Breast epithelium (tissue), 3 donors: ENCODE measurements around the gene MEIOB.

ENCODE experiments used
- POLR2A ChIP-seq: fragments of 450-650 bp; IDR thresholded peaks from one replicate; pipeline ENCODE4 v1.6.1; 2016; ENCODE audit warnings: antibody characterized with exemption, mild to moderate bottlenecking, moderate library complexity
- POLR2AphosphoS5 ChIP-seq, 3 donors: sonication (generic); formaldehyde crosslinking; IDR thresholded peaks; one replicate each; pipeline ENCODE4 v1.6.1; 2017; ENCODE audit warnings: antibody characterized with exemption in 3 of 3
- TF ChIP-seq, protein P1 (sequence below), 3 donors: fragments of 450-650 bp; IDR thresholded peaks; one replicate each; pipeline ENCODE4 v1.5.1; 2016 to 2017; ENCODE audit warnings: antibody characterized with exemption in 3 of 3, mild to moderate bottlenecking in 3 of 3, moderate library complexity in 3 of 3

DNA sequence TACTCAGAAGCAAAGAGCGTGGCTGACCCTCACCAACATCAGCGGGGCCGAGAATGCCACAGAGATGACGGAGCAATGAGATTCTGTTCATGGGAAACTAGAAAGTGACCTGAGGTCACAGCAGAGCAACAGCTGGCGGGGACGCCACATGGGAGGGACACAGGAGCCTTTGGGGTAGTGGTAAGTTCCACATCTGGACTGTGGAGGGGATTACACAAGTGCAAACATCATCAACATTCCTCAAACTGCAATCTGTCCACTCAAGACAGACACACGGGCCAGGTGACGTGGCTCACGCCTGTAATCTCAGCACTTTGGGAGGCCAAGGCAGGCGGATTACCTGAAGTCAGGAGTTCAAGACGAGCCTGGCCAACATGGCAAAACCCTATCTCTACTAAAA lies 56.5 kb downstream of the MEIOB start:
- TF ChIP-seq, protein P1, sequence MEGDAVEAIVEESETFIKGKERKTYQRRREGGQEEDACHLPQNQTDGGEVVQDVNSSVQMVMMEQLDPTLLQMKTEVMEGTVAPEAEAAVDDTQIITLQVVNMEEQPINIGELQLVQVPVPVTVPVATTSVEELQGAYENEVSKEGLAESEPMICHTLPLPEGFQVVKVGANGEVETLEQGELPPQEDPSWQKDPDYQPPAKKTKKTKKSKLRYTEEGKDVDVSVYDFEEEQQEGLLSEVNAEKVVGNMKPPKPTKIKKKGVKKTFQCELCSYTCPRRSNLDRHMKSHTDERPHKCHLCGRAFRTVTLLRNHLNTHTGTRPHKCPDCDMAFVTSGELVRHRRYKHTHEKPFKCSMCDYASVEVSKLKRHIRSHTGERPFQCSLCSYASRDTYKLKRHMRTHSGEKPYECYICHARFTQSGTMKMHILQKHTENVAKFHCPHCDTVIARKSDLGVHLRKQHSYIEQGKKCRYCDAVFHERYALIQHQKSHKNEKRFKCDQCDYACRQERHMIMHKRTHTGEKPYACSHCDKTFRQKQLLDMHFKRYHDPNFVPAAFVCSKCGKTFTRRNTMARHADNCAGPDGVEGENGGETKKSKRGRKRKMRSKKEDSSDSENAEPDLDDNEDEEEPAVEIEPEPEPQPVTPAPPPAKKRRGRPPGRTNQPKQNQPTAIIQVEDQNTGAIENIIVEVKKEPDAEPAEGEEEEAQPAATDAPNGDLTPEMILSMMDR (IDR thresholded peaks at IDR 0.05), result no peak
- TF ChIP-seq POLR2A, result no peak
- no peak for TF ChIP-seq POLR2AphosphoS5 (IDR thresholded peaks at IDR 0.05)
